Mammary epithelial cell (primary cell): Measurements from ENCODE around the gene SRGAP1.

Experiments
- EZH2 ChIP-seq: IDR thresholded peaks from 2 replicates; pipeline ENCODE4 v1.6.1; 2012; ENCODE audit warnings: low read length, inconsistent platforms, borderline replicate concordance
- TF ChIP-seq, protein P1 (sequence below), 2 donors: IDR thresholded peaks in 1 of 2; conservative IDR thresholded peaks in 1 of 2; 2 replicates each; pipeline ENCODE4 v1.5.1; 2011 to 2012; ENCODE audit warnings: inconsistent platforms in 2 of 2, low read length in 2 of 2, mild to moderate bottlenecking in 2 of 2, control low read depth in 1 of 2, low read depth in 1 of 2; ENCODE audit not compliant: insufficient read depth in 1 of 2; ENCODE audit errors: extremely low read depth in 1 of 2

DNA sequence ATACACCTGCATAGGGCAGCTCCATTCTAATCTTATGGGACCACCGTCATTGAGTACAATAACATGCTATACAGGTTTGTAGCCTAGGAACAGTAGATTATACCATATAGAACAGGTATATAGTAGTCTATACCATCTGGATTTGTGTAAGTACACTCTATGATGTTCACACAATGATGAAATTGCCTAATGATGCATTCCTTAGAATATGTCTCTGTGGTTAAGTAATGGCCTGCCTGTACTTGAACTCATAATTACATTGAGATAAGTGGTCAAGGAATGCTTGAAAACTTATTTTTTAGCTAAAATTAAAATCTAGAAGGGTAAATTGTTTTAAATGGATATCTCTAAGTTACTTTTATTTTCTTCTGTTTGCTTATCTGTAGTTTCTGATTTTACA is 152.7 kb downstream of the SRGAP1 start:
- TF ChIP-seq, protein P1, sequence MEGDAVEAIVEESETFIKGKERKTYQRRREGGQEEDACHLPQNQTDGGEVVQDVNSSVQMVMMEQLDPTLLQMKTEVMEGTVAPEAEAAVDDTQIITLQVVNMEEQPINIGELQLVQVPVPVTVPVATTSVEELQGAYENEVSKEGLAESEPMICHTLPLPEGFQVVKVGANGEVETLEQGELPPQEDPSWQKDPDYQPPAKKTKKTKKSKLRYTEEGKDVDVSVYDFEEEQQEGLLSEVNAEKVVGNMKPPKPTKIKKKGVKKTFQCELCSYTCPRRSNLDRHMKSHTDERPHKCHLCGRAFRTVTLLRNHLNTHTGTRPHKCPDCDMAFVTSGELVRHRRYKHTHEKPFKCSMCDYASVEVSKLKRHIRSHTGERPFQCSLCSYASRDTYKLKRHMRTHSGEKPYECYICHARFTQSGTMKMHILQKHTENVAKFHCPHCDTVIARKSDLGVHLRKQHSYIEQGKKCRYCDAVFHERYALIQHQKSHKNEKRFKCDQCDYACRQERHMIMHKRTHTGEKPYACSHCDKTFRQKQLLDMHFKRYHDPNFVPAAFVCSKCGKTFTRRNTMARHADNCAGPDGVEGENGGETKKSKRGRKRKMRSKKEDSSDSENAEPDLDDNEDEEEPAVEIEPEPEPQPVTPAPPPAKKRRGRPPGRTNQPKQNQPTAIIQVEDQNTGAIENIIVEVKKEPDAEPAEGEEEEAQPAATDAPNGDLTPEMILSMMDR (conservative IDR thresholded peaks at IDR 0.05 in 1 of 2, IDR thresholded peaks at IDR 0.05 in 1 of 2; ENCODE audit: extremely low read depth in 1 of 2, insufficient read depth in 1 of 2, low read depth in 1 of 2, low read length in 2 of 2) = no peak
- no peak for TF ChIP-seq EZH2
